Kidney (tissue), 14 donors: ENCODE results near the gene DNAJA3. TPM values are rescaled to one million over a fixed set of nuclear protein-coding genes. Genes with fewer than 3 reads are reported as not detected.

Source experiments
- DNase-seq, 5 donors: peaks; one replicate each; pipeline ENCODE4 v3.0.0-alpha.2; 2013 to 2020
- FAIRE-seq: peaks from 2 replicates; lab custom pipeline; 2012; peaks lifted over from hg19 to GRCh38; lab: Jason Lieb, UNC
- H3K27ac ChIP-seq, 2 donors: one replicate each; pipeline ENCODE4 v1.7.0; 2013; ENCODE audit warnings: low read depth in 2 of 2, low read length in 2 of 2, inconsistent platforms in 1 of 2
- H3K27me3 ChIP-seq: one replicate; pipeline ENCODE4 v1.7.1; 2013; ENCODE audit warnings: low read length, inconsistent platforms; ENCODE audit not compliant: control insufficient read depth, insufficient read depth
- H3K36me3 ChIP-seq, 3 donors: one replicate each; pipeline versions ENCODE4 v1.7.0 to v1.7.1; 2013; ENCODE audit warnings: low read length in 3 of 3, control low read depth in 1 of 3, inconsistent platforms in 1 of 3; ENCODE audit not compliant: insufficient read depth in 3 of 3, control insufficient read depth in 2 of 3
- H3K4me1 ChIP-seq, 3 donors: one replicate each; pipeline versions ENCODE4 v1.7.0 to v1.7.1; 2013; ENCODE audit warnings: low read length in 3 of 3, inconsistent platforms in 1 of 3, low read depth in 1 of 3; ENCODE audit not compliant: control insufficient read depth in 2 of 3, insufficient read depth in 2 of 3
- H3K4me3 ChIP-seq, 3 donors: one replicate each; pipeline versions ENCODE4 v1.7.0 to v1.8.1; 2013; ENCODE audit warnings: low read length in 3 of 3, control low read depth in 1 of 3, inconsistent platforms in 1 of 3
- H3K9ac ChIP-seq, 3 donors: one replicate each; pipeline versions ENCODE4 v1.7.0 to v1.7.1; 2013; ENCODE audit warnings: low read length in 3 of 3, control low read depth in 1 of 3, inconsistent platforms in 1 of 3
- H3K9me3 ChIP-seq, 3 donors: one replicate each; pipeline versions ENCODE4 v1.7.0 to v1.7.1; 2013; ENCODE audit warnings: low read length in 3 of 3, control low read depth in 1 of 3, inconsistent platforms in 1 of 3; ENCODE audit not compliant: control insufficient read depth in 2 of 3, insufficient read depth in 1 of 3
- CTCF ChIP-seq: IDR thresholded peaks from 3 replicates; pipeline ENCODE4 v1.5.1; 2012; ENCODE audit warnings: mild to moderate bottlenecking, moderate library complexity, borderline replicate concordance; ENCODE audit not compliant: insufficient read depth; ENCODE audit errors: extremely low read depth
- intact Hi-C: fragments of 100-400 bp; cut with DNase I; formaldehyde crosslinking; loops from one replicate; pipeline ENCODE4 v1.11.1; 2022
- polyA plus RNA-seq: library from polyadenylated mRNA; stranded (reverse); fragments of 350-450 nt; fragmentation: Illumina TruSeq; extraction: RNeasy Lipid Tissue Mini Kit (QIAGEN cat#74804); gene quantifications from one replicate; pipeline ENCODE4 v1.2.3, GENCODE V29; 2014; ENCODE audit warnings: low read depth, low replicate concordance; ENCODE audit not compliant: insufficient read depth
- total RNA-seq: library from RNA; stranded (reverse); fragmentation: NEBNext Ultra II Directional; extraction: Animal tissue kit (Norgen Biotek cat#: 25700); gene quantifications from one replicate; pipeline ENCODE4 v1.2.1, GENCODE V29; 2021
- donor health status: control.
- donor health status: control.
- donor health status: control.
- donor health status: control.
- donor health status: control.
- donor health status: DM: yes; HTN: yes; CAD: no.
- donor health status: Normal renal cell carcinoma (clear cell type).

The DNAJA3 gene
- total and polyA plus RNA-seq, 2 donors from 2014 or later = 41.1 to 49.4 TPM

GRCh38 chr16:4496305-4496704 lies 70.6 kb downstream of the DNAJA3 start:
- Histone ChIP-seq H3K4me3 (no peak overlapping the region), H3K4me1 (peaks cover 0 to 36% (median 34%) of the 10 kb centered on the region in 3 donors), H3K27ac (no peak overlapping the region), H3K9ac (no peak overlapping the region), H3K9me3 (no peaks in the 10 kb centered on the region), H3K27me3 (no peaks in the 10 kb centered on the region), H3K36me3 (peaks cover 0 to 4% (median 0%) of the 10 kb centered on the region in 3 donors)
- DNase-seq (no peak), FAIRE-seq (no peak)
- no peak for TF ChIP-seq CTCF
- intact Hi-C loops = no loop called here

GRCh38 chr16:4498546-4499195 lies 73.0 kb downstream of the DNAJA3 start:
- Histone ChIP-seq H3K4me1 (peaks cover 0 to 42% (median 34%) of the 10 kb centered on the region in 3 donors), H3K4me3 (no peak overlapping the region), H3K9me3 (no peaks in the 10 kb centered on the region), H3K9ac (no peak overlapping the region), H3K27me3 (no peaks in the 10 kb centered on the region), H3K36me3 (peaks cover 0 to 4% (median 0%) of the 10 kb centered on the region in 3 donors), H3K27ac (peak overlapping the region; percentile 30 to 55)
- FAIRE-seq = no peak
- no peak for TF ChIP-seq CTCF
- intact Hi-C loops = no loop called here
- DNase-seq = peak in 2 of 5 donors; percentile 42 to 52

- peaks cover 0 to 42% (median 34%) of the 10 kb centered on the region in 3 donors for H3K4me1 ChIP-seq
- H3K9me3 ChIP-seq = no peaks in the 10 kb centered on the region
- H3K27ac ChIP-seq = peak overlapping the region in 1 of 2 donors; percentile 55
- no peak for TF ChIP-seq CTCF
- DNase-seq = no peak
- peaks cover 0 to 4% (median 0%) of the 10 kb centered on the region in 3 donors for H3K36me3 ChIP-seq
- intact Hi-C loops = no loop called here
- H3K9ac ChIP-seq = no peak overlapping the region
- no peak overlapping the region for H3K4me3 ChIP-seq
- FAIRE-seq = no peak
- no peaks in the 10 kb centered on the region for H3K27me3 ChIP-seq
These were observed 73.5 kb downstream of the DNAJA3 start for GRCh38 chr16:4499196-4499555.
